BJ (cell line): ENCODE measurements around the gene ITGA2B. TPM values are rescaled to one million over a fixed set of nuclear protein-coding genes. Genes with fewer than 3 reads are reported as not detected.
"Not testable (repeated sequence)": the region's sequence is repeated elsewhere in the genome, so short reads cannot be mapped to it uniquely, and the experiment has no call there.

ENCODE experiments used
- CTCF ChIA-PET: fragments of 350-600 bp; formaldehyde crosslinking; extraction: SDS; loops from one replicate; lab custom pipeline; 2021; ENCODE audit warnings: antibody characterized with exemption, inconsistent platforms; lab: Yijun Ruan, JAX
- POLR2A ChIA-PET: fragments of 300-600 bp; sonication (Branson Sonifier 250); formaldehyde crosslinking; extraction: SDS; loops from one replicate; lab custom pipeline; 2021; ENCODE audit warnings: antibody characterized with exemption; lab: Charles Lee
- DNase-seq: peaks from one replicate; pipeline ENCODE4 v3.0.0-alpha.2; 2011; ENCODE audit warnings: low read depth
- H3K27me3 ChIP-seq: 2 replicates; pipeline ENCODE4 v1.6.0; 2011; ENCODE audit warnings: low read length; ENCODE audit not compliant: control insufficient read depth, insufficient read depth
- H3K36me3 ChIP-seq: 2 replicates; pipeline ENCODE4 v1.5.1; 2011; ENCODE audit warnings: low read length; ENCODE audit not compliant: control insufficient read depth, insufficient read depth
- H3K4me3 ChIP-seq: 2 replicates; pipeline ENCODE4 v1.5.1; 2011; ENCODE audit warnings: low read depth, mild to moderate bottlenecking, control low read depth, low read length
- CTCF ChIP-seq: IDR thresholded peaks from 2 replicates; pipeline ENCODE4 v1.5.1; 2011; ENCODE audit warnings: low read depth, mild to moderate bottlenecking, control low read depth, inconsistent platforms, low read length, moderate library complexity; ENCODE audit not compliant: insufficient read depth
- polyA plus RNA-seq: library from polyadenylated mRNA; depleted of rRNA; stranded (reverse); fragments of >200 nt; gene quantifications from 2 replicates; pipeline ENCODE4 v1.2.3, GENCODE V29; 2011

The ITGA2B gene
- polyA plus RNA-seq, 1 experiment: 0.11 TPM

- Histone ChIP-seq H3K36me3 (peaks cover 12% of the 10 kb centered on the region), H3K27me3 (no peaks in the 10 kb centered on the region), H3K4me3 (peak overlapping the region; percentile 87)
- no peak for DNase-seq
- TF ChIP-seq CTCF: no peak
- CTCF ChIA-PET: interaction anchor here (0.7 to 3.3 kb wide), 18 partner anchors 9 to 223 kb away, joined by 3 to 28 read pairs (median 4); partner anchors contain the start of genes FAM171A2, HDAC5 and UBTF
- POLR2A ChIA-PET: interaction anchor here (0.5 kb wide), 1 partner anchor 157 kb away, joined by 5 read pairs; no protein-coding TSS in a partner anchor
Observed at GRCh38 chr17:44346064-44346844, 43.2 kb downstream of the ITGA2B start.

- no peak for DNase-seq
- TF ChIP-seq CTCF: peak; percentile 64
- CTCF ChIA-PET: interaction anchor here (0.5 to 3.3 kb wide), 24 partner anchors 9 to 276 kb away, joined by 3 to 28 read pairs (median 4); partner anchors contain the start of genes FAM171A2, HDAC5 and UBTF
- Histone ChIP-seq H3K27me3 (no peaks in the 10 kb centered on the region), H3K4me3 (peak overlapping the region; percentile 87), H3K36me3 (peaks cover 7% of the 10 kb centered on the region)
- POLR2A ChIA-PET: interaction anchor here (0.5 kb wide), 1 partner anchor 158 kb away, joined by 5 read pairs; no protein-coding TSS in a partner anchor
Observed at GRCh38 chr17:44345454-44346026, 43.9 kb downstream of the ITGA2B start.

GRCh38 chr17:44344939-44345453, 44.5 kb downstream of the ITGA2B start, which contains the start of gene GRN:
Gene GRN, plus strand, starts transcription at chr17:44345302. Its CDS starts 3,863 bp downstream, at chr17:44349165.
- Histone ChIP-seq H3K4me3 (peak within 1 kb of the TSS; percentile 87), H3K36me3 (peaks cover 4% of the 10 kb centered on the region), H3K27me3 (no peaks in the 10 kb centered on the region)
- CTCF ChIA-PET: interaction anchor here (0.5 to 3.3 kb wide), 22 partner anchors 9 to 759 kb away, joined by 3 to 28 read pairs (median 4); partner anchors contain the start of genes FAM171A2 and UBTF
- peak; percentile 96 for DNase-seq
- POLR2A ChIA-PET: interaction anchor here (0.8 kb wide), 1 partner anchor 18 kb away, joined by 3 read pairs; no protein-coding TSS in a partner anchor
- no peak for TF ChIP-seq CTCF

- DNase-seq: no peak
- Histone ChIP-seq H3K27me3 (no peaks in the 10 kb centered on the region), H3K36me3 (no peaks in the 10 kb centered on the region), H3K4me3 (no peak overlapping the region)
- POLR2A ChIA-PET: no interaction called here
- CTCF ChIA-PET: interaction anchor here (3.3 kb wide), 1 partner anchor 11 kb away, joined by 28 read pairs; no protein-coding TSS in a partner anchor
- TF ChIP-seq CTCF: no peak
Observed at GRCh38 chr17:44343510-44344209, 45.8 kb downstream of the ITGA2B start.

GRCh38 chr17:44340553-44340952, 48.9 kb downstream of the ITGA2B start:
- H3K4me3 ChIP-seq, DNase-seq, POLR2A ChIA-PET, H3K36me3 ChIP-seq, H3K27me3 ChIP-seq: not testable (repeated sequence)
- CTCF ChIA-PET: interaction anchor here (0.6 to 3.5 kb wide), 3 partner anchors 9 to 23 kb away, joined by 3 to 24 read pairs (median 14); partner anchors contain the start of gene FAM171A2
